Epithelial cell of proximal tubule (primary cell): ENCODE measurements around the gene EGR4. TPM values are rescaled to one million over a fixed set of nuclear protein-coding genes. Genes with fewer than 3 reads are reported as not detected.

Source experiments
- DNase-seq: peaks from one replicate; pipeline ENCODE4 v3.0.0-alpha.2; 2011; ENCODE audit warnings: low read depth
- H3K4me3 ChIP-seq: 2 replicates; pipeline ENCODE4 v1.5.1; 2011; ENCODE audit warnings: low read depth, mild to moderate bottlenecking, low read length
- CTCF ChIP-seq: conservative IDR thresholded peaks from 2 replicates; pipeline ENCODE4 v1.5.1; 2012; ENCODE audit warnings: low read depth, mild to moderate bottlenecking, low read length
- total RNA-seq: library from RNA; depleted of rRNA; stranded (reverse); fragments of >200 nt; gene quantifications from 2 replicates; pipeline ENCODE4 v1.2.3, GENCODE V29; 2015

Gene EGR4
- total RNA-seq, 1 donor from 2014 or later: not detected

GRCh38 chr2:73324126-73324725 lies 30.9 kb upstream of the EGR4 start:
- no peak for TF ChIP-seq CTCF
- H3K4me3 ChIP-seq: no peak overlapping the region
- DNase-seq: no peak

- no peak for TF ChIP-seq CTCF
- no peak overlapping the region for H3K4me3 ChIP-seq
- no peak for DNase-seq
Measured at GRCh38 chr2:73323551-73323950, 30.2 kb upstream of the EGR4 start.

- no peak for TF ChIP-seq CTCF
- DNase-seq: no peak
- H3K4me3 ChIP-seq: no peak overlapping the region
Measured at GRCh38 chr2:73314441-73314840, 21.1 kb upstream of the EGR4 start.

- TF ChIP-seq CTCF: no peak
- no peak overlapping the region for H3K4me3 ChIP-seq
- no peak for DNase-seq
Measured at GRCh38 chr2:73307720-73308119, 14.4 kb upstream of the EGR4 start.

GRCh38 chr2:73301636-73302035 lies 8.3 kb upstream of the EGR4 start:
- TF ChIP-seq CTCF: no peak
- H3K4me3 ChIP-seq: no peak overlapping the region
- DNase-seq: no peak

GRCh38 chr2:73300926-73301325 lies 7.6 kb upstream of the EGR4 start:
- DNase-seq: no peak
- H3K4me3 ChIP-seq: no peak overlapping the region
- no peak for TF ChIP-seq CTCF

- DNase-seq: no peak
- H3K4me3 ChIP-seq: no peak overlapping the region
- TF ChIP-seq CTCF: no peak
Measured at GRCh38 chr2:73297586-73297985, 4.2 kb upstream of the EGR4 start.
